Measurements from ENCODE around the gene PADI2.
"Not testable (repeated sequence)": the region's sequence is repeated elsewhere in the genome, so short reads cannot be mapped to it uniquely, and the experiment has no call there.

The PADI2 gene

GRCh38 chr1:17080085-17080759, 39.0 kb downstream of the PADI2 start:
- DNase-seq, result no peak

GRCh38 chr1:17078991-17079868, 40.0 kb downstream of the PADI2 start:
- no peak for DNase-seq

- no peak for DNase-seq
Observed at GRCh38 chr1:17075470-17076255, 43.6 kb downstream of the PADI2 start.

GRCh38 chr1:17071794-17072193, 47.5 kb downstream of the PADI2 start:
- DNase-seq, result no peak

- DNase-seq, result no peak
Observed at GRCh38 chr1:17070163-17070525, 49.1 kb downstream of the PADI2 start.

GRCh38 chr1:17069452-17070162, 49.6 kb downstream of the PADI2 start:
- DNase-seq, result no peak

- DNase-seq, result no peak
Observed at GRCh38 chr1:17068789-17069188, 50.5 kb downstream of the PADI2 start.

- no peak for DNase-seq
Observed at GRCh38 chr1:17067465-17068240, 51.6 kb downstream of the PADI2 start.

GRCh38 chr1:17067069-17067426, 52.2 kb downstream of the PADI2 start:
- DNase-seq, result no peak

- no peak for DNase-seq
Observed at GRCh38 chr1:17066361-17067068, 52.7 kb downstream of the PADI2 start.

- DNase-seq, result no peak
Observed at GRCh38 chr1:17065666-17066065, 53.6 kb downstream of the PADI2 start.

GRCh38 chr1:17062751-17063150, 56.5 kb downstream of the PADI2 start:
- not testable (repeated sequence) for DNase-seq

- DNase-seq, result no peak
Observed at GRCh38 chr1:17061892-17062291, 57.4 kb downstream of the PADI2 start.

- DNase-seq, result no peak
Observed at GRCh38 chr1:17061486-17061885, 57.8 kb downstream of the PADI2 start.

- no peak for DNase-seq
Observed at GRCh38 chr1:17060306-17060749, 58.9 kb downstream of the PADI2 start.

GRCh38 chr1:17059391-17060305, 59.6 kb downstream of the PADI2 start:
- peak; percentile 58 for DNase-seq

GRCh38 chr1:17056551-17056950, 62.7 kb downstream of the PADI2 start:
- no peak for DNase-seq

GRCh38 chr1:17055801-17056200, 63.5 kb downstream of the PADI2 start:
- DNase-seq, result no peak

GRCh38 chr1:17053685-17054410, 65.4 kb downstream of the PADI2 start, which contains the start of gene SDHB:
Gene SDHB (minus strand): TSS chr1:17054032. CDS start chr1:17054019, 13 bp downstream.
- peak; percentile 98 for DNase-seq
